ENCODE data around the gene AHNAK.
"Not testable (repeated sequence)": the region's sequence is repeated elsewhere in the genome, so short reads cannot be mapped to it uniquely, and the experiment has no call there.

The AHNAK gene

GRCh38 chr11:62532096-62532495 lies 14.5 kb downstream of the AHNAK start:
- no peak for DNase-seq

- DNase-seq, result no peak
Measured at GRCh38 chr11:62516736-62517371, 29.8 kb downstream of the AHNAK start.

- DNase-seq, result no peak
Measured at GRCh38 chr11:62514151-62514550, 32.5 kb downstream of the AHNAK start.

- no peak for DNase-seq
Measured at GRCh38 chr11:62513626-62514025, 33.0 kb downstream of the AHNAK start.

- DNase-seq, result no peak
Measured at GRCh38 chr11:62512961-62513360, 33.6 kb downstream of the AHNAK start.

GRCh38 chr11:62508336-62509058 lies 38.1 kb downstream of the AHNAK start:
- DNase-seq, result no peak

- no peak for DNase-seq
Measured at GRCh38 chr11:62507125-62507422, 39.5 kb downstream of the AHNAK start.

- DNase-seq, result no peak
Measured at GRCh38 chr11:62506413-62507124, 40.0 kb downstream of the AHNAK start.

- DNase-seq, result no peak
Measured at GRCh38 chr11:62505440-62506091, 41.0 kb downstream of the AHNAK start.

- no peak for DNase-seq
Measured at GRCh38 chr11:62505059-62505439, 41.6 kb downstream of the AHNAK start.

- no peak for DNase-seq
Measured at GRCh38 chr11:62504158-62504973, 42.2 kb downstream of the AHNAK start.

- DNase-seq, result no peak
Measured at GRCh38 chr11:62502030-62502730, 44.4 kb downstream of the AHNAK start.

GRCh38 chr11:62501432-62501891 lies 45.1 kb downstream of the AHNAK start:
- DNase-seq, result no peak

GRCh38 chr11:62500650-62501030 lies 46.0 kb downstream of the AHNAK start:
- no peak for DNase-seq

- no peak for DNase-seq
Measured at GRCh38 chr11:62499944-62500649, 46.5 kb downstream of the AHNAK start.

GRCh38 chr11:62499311-62499943 lies 47.2 kb downstream of the AHNAK start:
- DNase-seq, result not testable (repeated sequence)

GRCh38 chr11:62498492-62499286 lies 47.9 kb downstream of the AHNAK start:
- no peak for DNase-seq

GRCh38 chr11:62498031-62498430 lies 48.6 kb downstream of the AHNAK start:
- DNase-seq, result no peak

GRCh38 chr11:62497132-62497801 lies 49.3 kb downstream of the AHNAK start:
- DNase-seq, result no peak
